Activated T-cell treated with anti-CD3 and anti-CD28 coated beads, Interleukin-2, amount 50 U/mL, for 4 hours (primary cell): Measurements from ENCODE around the gene S100A13. TPM values are rescaled to one million over a fixed set of nuclear protein-coding genes. Genes with fewer than 3 reads are reported as not detected.
"Not testable (repeated sequence)": the region's sequence is repeated elsewhere in the genome, so short reads cannot be mapped to it uniquely, and the experiment has no call there.

Experiments used
- ATAC-seq, 2 donors: fragments of 200-7000 bp; cut with Tn5 transposase; one replicate each; pipeline ENCODE4 v1.10.0; 2021
- DNase-seq: peaks from one replicate; pipeline ENCODE4 v3.0.0-alpha.2; 2020
- H3K27me3 Mint-ChIP-seq: one replicate; pipeline ENCODE4 v1.8.0; 2021; ENCODE audit warnings: low read depth, mixed read lengths
- H3K36me3 Mint-ChIP-seq: one replicate; pipeline ENCODE4 v1.8.0; 2022; ENCODE audit warnings: mixed read lengths; ENCODE audit not compliant: insufficient read depth
- H3K4me1 Mint-ChIP-seq: one replicate; pipeline ENCODE4 v1.8.0; 2021; ENCODE audit warnings: low read depth, mixed read lengths
- H3K4me3 Mint-ChIP-seq: one replicate; pipeline ENCODE4 v1.8.0; 2021; ENCODE audit warnings: mild to moderate bottlenecking, moderate library complexity, mixed read lengths
- H3K9me3 Mint-ChIP-seq: one replicate; pipeline ENCODE4 v1.8.0; 2021; ENCODE audit warnings: mixed read lengths
- total RNA-seq, 3 donors: library from RNA; stranded (reverse); gene quantifications; one replicate each; pipeline ENCODE4 v1.2.1, GENCODE V29; 2021

S100A13 gene
- total RNA-seq, 3 donors from 2014 or later = 2.0 to 4.9 (median 3.3) TPM

- DNase-seq = no peak
- no peaks in the 10 kb centered on the region for H3K9me3 Mint-ChIP-seq
- H3K27me3 Mint-ChIP-seq = no peaks in the 10 kb centered on the region
- no peak overlapping the region for H3K4me3 Mint-ChIP-seq
- H3K4me1 Mint-ChIP-seq = no peaks in the 10 kb centered on the region
- no peak for ATAC-seq
- no peaks in the 10 kb centered on the region for H3K36me3 Mint-ChIP-seq
Observed at GRCh38 chr1:153610334-153610733, 17.0 kb downstream of the S100A13 start.

DNA sequence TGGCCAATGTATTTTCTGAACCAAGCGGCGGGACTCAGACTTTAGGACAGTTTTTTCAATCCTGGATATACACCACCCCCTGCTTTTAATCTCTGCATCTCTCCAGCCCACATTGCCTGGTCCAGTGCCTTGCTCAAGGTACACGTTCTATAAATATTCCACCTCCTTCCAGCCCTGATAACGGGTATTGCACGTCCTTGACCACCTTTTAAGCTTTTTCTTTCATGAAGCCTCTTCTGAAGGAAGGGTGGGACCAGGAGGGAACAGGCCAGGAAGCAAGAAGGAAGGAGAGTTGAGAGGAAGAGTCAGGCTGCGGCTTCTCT lies 17.8 kb downstream of the S100A13 start:
- no peaks in the 10 kb centered on the region for H3K27me3 Mint-ChIP-seq

DNA sequence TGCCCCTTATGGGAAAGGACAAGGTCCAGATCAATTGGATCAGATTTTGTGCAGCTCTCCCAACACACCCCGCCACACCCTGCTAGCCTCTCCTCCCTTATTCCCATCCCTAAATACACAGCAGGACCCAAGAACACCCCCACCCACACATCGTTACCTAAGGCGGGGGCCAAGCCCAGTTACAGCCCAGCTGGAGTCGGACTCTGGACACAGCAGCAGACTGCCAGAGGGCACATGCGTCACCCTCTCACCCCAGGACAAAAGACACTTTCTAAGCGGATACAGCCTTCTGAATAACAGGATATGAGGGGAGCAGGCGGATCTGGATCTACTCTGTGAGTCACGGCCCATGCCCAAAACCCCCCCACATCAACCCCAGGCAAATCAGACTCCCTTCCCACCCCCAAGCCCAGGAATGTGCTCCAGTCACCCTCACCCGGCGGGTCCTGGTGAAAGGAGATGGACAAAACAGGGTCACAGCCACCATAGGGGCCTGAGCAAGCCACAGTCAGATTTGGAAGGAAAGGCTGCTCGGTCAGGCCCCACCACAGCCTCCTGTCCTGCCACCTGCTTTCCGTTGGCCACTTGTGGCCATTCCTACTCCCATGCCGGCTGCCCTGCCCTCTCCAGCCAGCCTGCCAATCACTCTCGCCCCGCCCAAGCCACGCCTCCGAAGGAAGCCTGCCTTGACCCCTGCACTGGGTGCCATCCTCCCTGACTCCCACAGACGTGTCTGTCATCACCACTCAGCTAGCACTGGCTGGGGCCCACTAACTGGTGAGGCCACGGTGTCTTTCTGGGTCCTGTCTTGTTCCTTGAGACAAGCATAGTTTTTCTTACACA lies 18.3 kb downstream of the S100A13 start:
- no peak for ATAC-seq
- Mint-ChIP-seq H3K9me3 (no peaks in the 10 kb centered on the region), H3K36me3 (no peaks in the 10 kb centered on the region), H3K4me1 (no peaks in the 10 kb centered on the region), H3K27me3 (no peaks in the 10 kb centered on the region), H3K4me3 (no peak overlapping the region)
- no peak for DNase-seq

More for the DNA sequence above, 17.8 kb downstream of the S100A13 start:
- Mint-ChIP-seq H3K4me3 (no peak overlapping the region), H3K9me3 (no peaks in the 10 kb centered on the region), H3K36me3 (no peaks in the 10 kb centered on the region), H3K4me1 (no peaks in the 10 kb centered on the region)
- DNase-seq (no peak), ATAC-seq (no peak)

DNA sequence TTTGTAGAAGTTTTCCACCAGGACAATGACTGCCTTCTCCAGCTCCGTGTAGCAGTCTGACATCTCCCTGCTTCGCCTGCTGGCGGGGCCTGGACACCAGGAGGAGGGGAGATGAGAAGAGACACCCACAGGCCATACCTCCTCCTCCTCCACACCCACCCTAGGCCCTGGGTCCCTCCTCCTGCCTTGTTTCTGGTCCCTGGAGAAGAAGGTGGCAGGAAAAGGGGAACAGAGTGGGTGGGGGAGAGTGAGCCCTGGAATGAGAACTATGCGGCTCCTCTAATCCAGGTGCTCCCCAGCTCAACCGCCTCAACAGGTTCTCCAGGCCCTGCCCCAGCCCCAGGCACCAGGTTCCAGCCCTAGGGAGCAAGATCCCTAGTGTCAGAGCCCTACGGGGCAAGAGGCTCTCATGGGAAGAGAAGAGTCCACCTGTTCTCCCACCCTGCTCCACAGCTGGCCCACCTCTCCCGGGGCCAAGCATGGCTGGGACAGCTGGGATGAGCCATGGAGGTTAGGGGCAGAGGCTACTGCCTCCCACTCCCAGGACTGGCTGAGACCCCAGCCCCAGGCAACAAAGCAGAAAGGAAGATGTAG lies 19.1 kb downstream of the S100A13 start:
- no peak overlapping the region for H3K4me3 Mint-ChIP-seq
- no peak for DNase-seq
- no peaks in the 10 kb centered on the region for H3K4me1 Mint-ChIP-seq
- H3K9me3 Mint-ChIP-seq = no peaks in the 10 kb centered on the region
- no peak for ATAC-seq
- no peaks in the 10 kb centered on the region for H3K36me3 Mint-ChIP-seq
- no peaks in the 10 kb centered on the region for H3K27me3 Mint-ChIP-seq

GRCh38 chr1:153607381-153607780 lies 19.9 kb downstream of the S100A13 start:
- no peaks in the 10 kb centered on the region for H3K27me3 Mint-ChIP-seq
- peaks cover 2% of the 10 kb centered on the region for H3K4me1 Mint-ChIP-seq
- H3K4me3 Mint-ChIP-seq = no peak overlapping the region
- no peaks in the 10 kb centered on the region for H3K36me3 Mint-ChIP-seq
- H3K9me3 Mint-ChIP-seq = no peaks in the 10 kb centered on the region
- DNase-seq = no peak
- ATAC-seq = no peak

- no peaks in the 10 kb centered on the region for H3K27me3 Mint-ChIP-seq
- peaks cover 5% of the 10 kb centered on the region for H3K4me1 Mint-ChIP-seq
- H3K4me3 Mint-ChIP-seq = no peak overlapping the region
- no peak for ATAC-seq
- H3K36me3 Mint-ChIP-seq = no peaks in the 10 kb centered on the region
- no peaks in the 10 kb centered on the region for H3K9me3 Mint-ChIP-seq
- no peak for DNase-seq
Observed at GRCh38 chr1:153606194-153606593, 21.1 kb downstream of the S100A13 start.

GRCh38 chr1:153602749-153603148 lies 24.6 kb downstream of the S100A13 start:
- no peaks in the 10 kb centered on the region for H3K27me3 Mint-ChIP-seq
- DNase-seq (no peak), ATAC-seq (no peak)
- peaks cover 12% of the 10 kb centered on the region for H3K4me1 Mint-ChIP-seq
- H3K36me3 Mint-ChIP-seq = no peaks in the 10 kb centered on the region
- H3K4me3 Mint-ChIP-seq = no peak overlapping the region
- H3K9me3 Mint-ChIP-seq = no peaks in the 10 kb centered on the region

- no peaks in the 10 kb centered on the region for H3K27me3 Mint-ChIP-seq
- H3K36me3 Mint-ChIP-seq = no peaks in the 10 kb centered on the region
- H3K4me3 Mint-ChIP-seq = no peak overlapping the region
- DNase-seq (no peak), ATAC-seq (no peak)
- peaks cover 21% of the 10 kb centered on the region for H3K4me1 Mint-ChIP-seq
- H3K9me3 Mint-ChIP-seq = no peaks in the 10 kb centered on the region
Observed at GRCh38 chr1:153599847-153600246, 27.5 kb downstream of the S100A13 start.

DNA sequence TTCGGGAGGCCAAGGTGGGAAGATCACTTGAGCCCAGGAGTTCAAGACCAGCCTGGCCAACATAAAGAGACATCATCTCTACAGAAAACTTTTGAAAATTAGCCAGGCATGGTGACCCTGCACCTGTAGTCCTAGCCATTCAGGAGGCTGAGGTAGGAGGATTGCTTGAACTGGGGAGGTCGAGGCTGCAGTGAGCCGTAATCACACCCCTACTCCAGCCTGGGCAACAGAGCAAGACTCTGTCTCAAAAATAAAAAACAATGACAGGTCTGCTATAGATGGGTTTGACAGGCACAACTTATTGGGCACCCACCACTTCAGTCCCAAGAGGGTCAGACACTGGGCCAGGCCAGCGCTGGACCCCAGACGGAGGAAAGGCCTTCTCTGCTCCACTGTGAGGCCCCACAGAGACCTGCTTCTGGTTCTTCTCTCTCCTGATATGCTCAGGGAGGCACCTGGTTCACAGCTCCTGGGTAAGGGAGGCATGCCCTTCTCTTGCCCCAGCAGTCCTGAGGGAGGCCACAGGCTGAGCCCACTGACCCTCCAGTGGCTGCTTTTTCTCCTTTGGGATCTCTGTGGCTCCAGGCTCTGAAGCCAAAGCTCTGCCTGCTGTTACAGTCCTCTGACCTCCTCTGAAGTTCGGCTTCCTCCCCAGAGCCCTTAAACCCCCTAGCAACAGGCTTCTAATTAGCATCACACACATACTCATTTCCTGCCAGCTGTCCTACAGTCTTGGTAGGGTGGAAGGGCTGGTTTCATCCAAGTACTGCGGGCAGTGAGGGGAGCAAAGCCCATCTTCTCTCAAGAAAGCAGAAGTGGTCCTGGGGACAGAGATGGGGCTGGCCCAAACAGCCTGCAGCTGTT lies 28.8 kb downstream of the S100A13 start:
- Mint-ChIP-seq H3K27me3 (no peaks in the 10 kb centered on the region), H3K4me3 (no peak overlapping the region), H3K4me1 (peaks cover 21% of the 10 kb centered on the region), H3K36me3 (no peaks in the 10 kb centered on the region), H3K9me3 (no peaks in the 10 kb centered on the region)
- ATAC-seq (peak; percentile 58 to 72), DNase-seq (no peak)

GRCh38 chr1:153597206-153597605 lies 30.1 kb downstream of the S100A13 start:
- Mint-ChIP-seq H3K36me3 (no peaks in the 10 kb centered on the region), H3K27me3 (no peaks in the 10 kb centered on the region), H3K4me3 (no peak overlapping the region), H3K9me3 (no peaks in the 10 kb centered on the region), H3K4me1 (peaks cover 18% of the 10 kb centered on the region)
- ATAC-seq (peak; percentile 86 to 92), DNase-seq (no peak)

GRCh38 chr1:153592748-153593147 lies 34.6 kb downstream of the S100A13 start:
- DNase-seq = no peak
- Mint-ChIP-seq H3K27me3 (no peaks in the 10 kb centered on the region), H3K4me1 (peaks cover 9% of the 10 kb centered on the region), H3K36me3 (no peaks in the 10 kb centered on the region), H3K9me3 (no peaks in the 10 kb centered on the region), H3K4me3 (no peak overlapping the region)
- no peak for ATAC-seq

DNA sequence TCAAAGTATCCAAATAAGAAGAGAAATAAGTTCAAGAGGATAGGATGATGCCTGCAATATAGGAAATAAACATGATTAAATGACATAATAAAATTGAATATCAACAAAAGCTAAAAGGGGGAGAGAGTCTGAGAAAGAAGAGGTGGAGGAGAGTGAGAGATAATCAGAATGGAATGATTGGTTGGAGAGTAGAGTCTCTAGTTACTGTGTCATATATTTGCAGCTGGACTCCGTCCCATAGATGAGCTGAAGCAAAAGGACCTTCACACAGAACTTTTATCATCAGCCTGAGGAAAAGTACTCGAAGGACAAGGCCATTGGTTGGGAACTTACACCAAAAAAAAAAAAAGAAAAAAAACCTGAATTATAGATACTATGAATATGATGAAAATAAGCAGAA lies 38.8 kb downstream of the S100A13 start:
- Mint-ChIP-seq H3K4me1 (no peaks in the 10 kb centered on the region), H3K4me3 (no peak overlapping the region)
- no peak for ATAC-seq

GRCh38 chr1:153588033-153588432 lies 39.3 kb downstream of the S100A13 start:
- not testable (repeated sequence) for H3K27me3 Mint-ChIP-seq, H3K36me3 Mint-ChIP-seq, H3K4me1 Mint-ChIP-seq, DNase-seq, ATAC-seq, H3K4me3 Mint-ChIP-seq, H3K9me3 Mint-ChIP-seq

More for the DNA sequence above, 38.8 kb downstream of the S100A13 start:
- DNase-seq = no peak
- no peaks in the 10 kb centered on the region for H3K36me3 Mint-ChIP-seq
- no peaks in the 10 kb centered on the region for H3K9me3 Mint-ChIP-seq
- peaks cover 6% of the 10 kb centered on the region for H3K27me3 Mint-ChIP-seq

GRCh38 chr1:153587314-153587713 lies 40.0 kb downstream of the S100A13 start:
- Mint-ChIP-seq H3K4me3 (no peak overlapping the region), H3K4me1 (no peaks in the 10 kb centered on the region), H3K36me3 (no peaks in the 10 kb centered on the region), H3K27me3 (peaks cover 6% of the 10 kb centered on the region), H3K9me3 (no peaks in the 10 kb centered on the region)
- no peak for ATAC-seq
- DNase-seq = no peak
